Panc1 (cell line): ENCODE results near the gene SYCE3.

Experiments used
- TF ChIP-seq, protein P1 (sequence below): fragments of 450-650 bp; IDR thresholded peaks from 2 replicates; pipeline ENCODE4 v1.5.1; 2017; ENCODE audit warnings: mild to moderate bottlenecking
- TF ChIP-seq, protein P2 (sequence below), 2 experiments: IDR thresholded peaks; 2 replicates each; pipeline ENCODE4 v1.6.1; 2011 to 2012; ENCODE audit warnings: low read depth in 2 of 2, control low read depth in 1 of 2, low read length in 1 of 2, mild to moderate bottlenecking in 1 of 2, moderate library complexity in 1 of 2; ENCODE audit not compliant: insufficient read depth in 1 of 2

DNA sequence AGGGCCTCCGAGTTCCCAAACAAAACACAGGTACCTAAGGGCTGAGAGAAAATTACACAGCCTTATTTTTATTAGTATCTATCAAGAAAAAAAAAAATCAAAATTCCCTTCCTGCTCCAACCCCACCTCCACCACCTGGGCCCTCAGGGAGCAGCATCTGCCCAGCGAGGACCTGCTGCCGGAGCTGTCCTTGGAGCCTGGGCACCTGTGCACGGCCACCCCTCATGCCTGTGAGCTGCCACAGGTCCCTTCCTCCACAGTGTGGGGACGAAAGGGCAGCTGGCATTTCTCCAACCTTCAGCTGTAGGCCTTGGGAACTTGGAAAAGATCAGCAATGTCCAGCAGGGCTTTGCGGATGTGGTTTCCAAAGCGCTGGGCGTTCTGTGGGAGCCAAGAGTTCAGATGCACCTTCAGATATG lies 6.3 kb upstream of the SYCE3 start:
- TF ChIP-seq, protein P1, sequence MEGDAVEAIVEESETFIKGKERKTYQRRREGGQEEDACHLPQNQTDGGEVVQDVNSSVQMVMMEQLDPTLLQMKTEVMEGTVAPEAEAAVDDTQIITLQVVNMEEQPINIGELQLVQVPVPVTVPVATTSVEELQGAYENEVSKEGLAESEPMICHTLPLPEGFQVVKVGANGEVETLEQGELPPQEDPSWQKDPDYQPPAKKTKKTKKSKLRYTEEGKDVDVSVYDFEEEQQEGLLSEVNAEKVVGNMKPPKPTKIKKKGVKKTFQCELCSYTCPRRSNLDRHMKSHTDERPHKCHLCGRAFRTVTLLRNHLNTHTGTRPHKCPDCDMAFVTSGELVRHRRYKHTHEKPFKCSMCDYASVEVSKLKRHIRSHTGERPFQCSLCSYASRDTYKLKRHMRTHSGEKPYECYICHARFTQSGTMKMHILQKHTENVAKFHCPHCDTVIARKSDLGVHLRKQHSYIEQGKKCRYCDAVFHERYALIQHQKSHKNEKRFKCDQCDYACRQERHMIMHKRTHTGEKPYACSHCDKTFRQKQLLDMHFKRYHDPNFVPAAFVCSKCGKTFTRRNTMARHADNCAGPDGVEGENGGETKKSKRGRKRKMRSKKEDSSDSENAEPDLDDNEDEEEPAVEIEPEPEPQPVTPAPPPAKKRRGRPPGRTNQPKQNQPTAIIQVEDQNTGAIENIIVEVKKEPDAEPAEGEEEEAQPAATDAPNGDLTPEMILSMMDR: no peak
- TF ChIP-seq, protein P2, sequence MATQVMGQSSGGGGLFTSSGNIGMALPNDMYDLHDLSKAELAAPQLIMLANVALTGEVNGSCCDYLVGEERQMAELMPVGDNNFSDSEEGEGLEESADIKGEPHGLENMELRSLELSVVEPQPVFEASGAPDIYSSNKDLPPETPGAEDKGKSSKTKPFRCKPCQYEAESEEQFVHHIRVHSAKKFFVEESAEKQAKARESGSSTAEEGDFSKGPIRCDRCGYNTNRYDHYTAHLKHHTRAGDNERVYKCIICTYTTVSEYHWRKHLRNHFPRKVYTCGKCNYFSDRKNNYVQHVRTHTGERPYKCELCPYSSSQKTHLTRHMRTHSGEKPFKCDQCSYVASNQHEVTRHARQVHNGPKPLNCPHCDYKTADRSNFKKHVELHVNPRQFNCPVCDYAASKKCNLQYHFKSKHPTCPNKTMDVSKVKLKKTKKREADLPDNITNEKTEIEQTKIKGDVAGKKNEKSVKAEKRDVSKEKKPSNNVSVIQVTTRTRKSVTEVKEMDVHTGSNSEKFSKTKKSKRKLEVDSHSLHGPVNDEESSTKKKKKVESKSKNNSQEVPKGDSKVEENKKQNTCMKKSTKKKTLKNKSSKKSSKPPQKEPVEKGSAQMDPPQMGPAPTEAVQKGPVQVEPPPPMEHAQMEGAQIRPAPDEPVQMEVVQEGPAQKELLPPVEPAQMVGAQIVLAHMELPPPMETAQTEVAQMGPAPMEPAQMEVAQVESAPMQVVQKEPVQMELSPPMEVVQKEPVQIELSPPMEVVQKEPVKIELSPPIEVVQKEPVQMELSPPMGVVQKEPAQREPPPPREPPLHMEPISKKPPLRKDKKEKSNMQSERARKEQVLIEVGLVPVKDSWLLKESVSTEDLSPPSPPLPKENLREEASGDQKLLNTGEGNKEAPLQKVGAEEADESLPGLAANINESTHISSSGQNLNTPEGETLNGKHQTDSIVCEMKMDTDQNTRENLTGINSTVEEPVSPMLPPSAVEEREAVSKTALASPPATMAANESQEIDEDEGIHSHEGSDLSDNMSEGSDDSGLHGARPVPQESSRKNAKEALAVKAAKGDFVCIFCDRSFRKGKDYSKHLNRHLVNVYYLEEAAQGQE (IDR thresholded peaks at IDR 0.05; ENCODE audit: insufficient read depth in 1 of 2, low read depth in 2 of 2, low read length in 1 of 2): no peak
